ENCODE data around the gene CACNG8.
"Not testable (repeated sequence)": the region's sequence is repeated elsewhere in the genome, so short reads cannot be mapped to it uniquely, and the experiment has no call there.

The CACNG8 gene

DNA sequence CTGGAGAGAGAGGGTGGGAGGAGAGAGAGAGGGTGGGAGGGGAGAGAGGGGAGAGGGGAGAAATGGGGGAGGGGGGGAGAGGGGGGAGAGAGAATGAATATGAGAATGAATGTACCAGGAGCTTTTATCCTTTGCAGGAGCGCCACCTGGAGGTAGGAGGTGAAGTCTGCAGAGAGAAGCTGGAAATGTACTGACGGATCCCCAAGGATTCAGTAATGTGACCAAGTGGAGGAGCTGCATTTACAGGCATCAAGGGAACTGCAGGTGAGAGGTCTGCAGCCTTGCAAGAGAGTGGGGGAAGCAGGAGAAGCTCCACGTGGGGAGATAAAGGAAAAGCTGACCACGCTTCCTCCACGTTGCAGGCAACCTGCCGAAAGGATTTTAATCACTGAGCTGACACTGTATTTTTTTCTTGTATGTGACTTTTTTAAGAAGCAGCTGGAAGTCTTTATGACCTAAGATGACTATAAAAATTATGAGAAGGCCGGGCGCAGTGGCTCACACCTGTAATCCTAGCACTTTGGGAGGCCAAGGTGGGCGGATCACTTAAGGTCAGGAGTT lies 67.3 kb downstream of the CACNG8 start:
- Histone ChIP-seq H3K4me1 (no peaks in the 10 kb centered on the region), H3K79me2 (no peaks in the 10 kb centered on the region), H3K27me3 (ENCODE audit: control insufficient read depth, insufficient read depth, low read length) (no peaks in the 10 kb centered on the region), H3K4me2 (ENCODE audit: low read length) (no peak overlapping the region), H3K36me3 (ENCODE audit: control insufficient read depth, insufficient read depth, low read length) (no peaks in the 10 kb centered on the region), H3K9me3 (ENCODE audit: control insufficient read depth, low read length) (no peaks in the 10 kb centered on the region), H3K4me3 (ENCODE audit: low read depth, low read length) (no peak overlapping the region), H3K9ac (no peak overlapping the region), H3K27ac (no peak overlapping the region), H2AFZ (no peak overlapping the region)
- TF ChIP-seq, protein P1, sequence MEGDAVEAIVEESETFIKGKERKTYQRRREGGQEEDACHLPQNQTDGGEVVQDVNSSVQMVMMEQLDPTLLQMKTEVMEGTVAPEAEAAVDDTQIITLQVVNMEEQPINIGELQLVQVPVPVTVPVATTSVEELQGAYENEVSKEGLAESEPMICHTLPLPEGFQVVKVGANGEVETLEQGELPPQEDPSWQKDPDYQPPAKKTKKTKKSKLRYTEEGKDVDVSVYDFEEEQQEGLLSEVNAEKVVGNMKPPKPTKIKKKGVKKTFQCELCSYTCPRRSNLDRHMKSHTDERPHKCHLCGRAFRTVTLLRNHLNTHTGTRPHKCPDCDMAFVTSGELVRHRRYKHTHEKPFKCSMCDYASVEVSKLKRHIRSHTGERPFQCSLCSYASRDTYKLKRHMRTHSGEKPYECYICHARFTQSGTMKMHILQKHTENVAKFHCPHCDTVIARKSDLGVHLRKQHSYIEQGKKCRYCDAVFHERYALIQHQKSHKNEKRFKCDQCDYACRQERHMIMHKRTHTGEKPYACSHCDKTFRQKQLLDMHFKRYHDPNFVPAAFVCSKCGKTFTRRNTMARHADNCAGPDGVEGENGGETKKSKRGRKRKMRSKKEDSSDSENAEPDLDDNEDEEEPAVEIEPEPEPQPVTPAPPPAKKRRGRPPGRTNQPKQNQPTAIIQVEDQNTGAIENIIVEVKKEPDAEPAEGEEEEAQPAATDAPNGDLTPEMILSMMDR (IDR thresholded peaks at IDR 0.05): peak; percentile 49

DNA sequence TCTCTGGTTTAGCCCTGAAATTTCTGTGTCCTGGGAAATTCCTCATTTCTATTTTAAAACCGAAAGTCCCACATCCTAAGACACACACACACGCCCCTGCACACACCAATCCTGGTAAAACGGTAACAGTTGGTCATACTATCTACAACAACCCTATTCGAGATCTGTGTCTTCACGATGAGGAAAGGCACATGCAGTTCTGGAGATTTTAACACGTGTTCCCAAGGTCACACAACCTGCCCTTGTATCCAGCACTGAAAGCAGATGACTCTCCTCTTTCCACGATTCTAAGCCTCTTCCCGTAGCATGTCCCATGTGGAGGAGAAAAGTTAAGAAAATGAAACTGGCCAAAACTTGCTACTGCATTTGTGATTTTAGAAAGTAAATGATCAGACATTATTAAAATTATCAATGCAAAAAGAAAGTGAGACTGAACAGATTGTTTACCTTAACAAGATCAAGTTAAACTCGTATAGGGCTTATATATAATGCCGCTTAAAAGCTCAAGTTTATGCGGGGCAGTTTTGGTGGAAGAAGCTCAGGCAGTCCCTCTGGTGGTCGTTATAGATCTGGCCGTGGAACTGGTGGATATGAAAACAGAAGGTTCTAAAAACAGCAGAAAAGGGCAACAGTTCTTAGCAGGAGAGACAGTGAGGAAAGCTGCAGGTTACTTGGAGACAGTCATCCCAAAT lies 68.3 kb downstream of the CACNG8 start:
- no peaks in the 10 kb centered on the region for H3K4me1 ChIP-seq
- peak overlapping the region; percentile 47 for H2AFZ ChIP-seq
- H3K36me3 ChIP-seq (ENCODE audit: control insufficient read depth, insufficient read depth, low read length): no peaks in the 10 kb centered on the region
- TF ChIP-seq, protein P1 (IDR thresholded peaks at IDR 0.05): peak; percentile 12
- no peaks in the 10 kb centered on the region for H3K79me2 ChIP-seq
- H3K4me2 ChIP-seq (ENCODE audit: low read length): no peak overlapping the region
- H3K27me3 ChIP-seq (ENCODE audit: control insufficient read depth, insufficient read depth, low read length): no peaks in the 10 kb centered on the region
- H3K4me3 ChIP-seq (ENCODE audit: low read depth, low read length): no peak overlapping the region
- no peaks in the 10 kb centered on the region for H3K9me3 ChIP-seq (ENCODE audit: control insufficient read depth, low read length)
- H3K27ac ChIP-seq: no peak overlapping the region
- no peak overlapping the region for H3K9ac ChIP-seq

DNA sequence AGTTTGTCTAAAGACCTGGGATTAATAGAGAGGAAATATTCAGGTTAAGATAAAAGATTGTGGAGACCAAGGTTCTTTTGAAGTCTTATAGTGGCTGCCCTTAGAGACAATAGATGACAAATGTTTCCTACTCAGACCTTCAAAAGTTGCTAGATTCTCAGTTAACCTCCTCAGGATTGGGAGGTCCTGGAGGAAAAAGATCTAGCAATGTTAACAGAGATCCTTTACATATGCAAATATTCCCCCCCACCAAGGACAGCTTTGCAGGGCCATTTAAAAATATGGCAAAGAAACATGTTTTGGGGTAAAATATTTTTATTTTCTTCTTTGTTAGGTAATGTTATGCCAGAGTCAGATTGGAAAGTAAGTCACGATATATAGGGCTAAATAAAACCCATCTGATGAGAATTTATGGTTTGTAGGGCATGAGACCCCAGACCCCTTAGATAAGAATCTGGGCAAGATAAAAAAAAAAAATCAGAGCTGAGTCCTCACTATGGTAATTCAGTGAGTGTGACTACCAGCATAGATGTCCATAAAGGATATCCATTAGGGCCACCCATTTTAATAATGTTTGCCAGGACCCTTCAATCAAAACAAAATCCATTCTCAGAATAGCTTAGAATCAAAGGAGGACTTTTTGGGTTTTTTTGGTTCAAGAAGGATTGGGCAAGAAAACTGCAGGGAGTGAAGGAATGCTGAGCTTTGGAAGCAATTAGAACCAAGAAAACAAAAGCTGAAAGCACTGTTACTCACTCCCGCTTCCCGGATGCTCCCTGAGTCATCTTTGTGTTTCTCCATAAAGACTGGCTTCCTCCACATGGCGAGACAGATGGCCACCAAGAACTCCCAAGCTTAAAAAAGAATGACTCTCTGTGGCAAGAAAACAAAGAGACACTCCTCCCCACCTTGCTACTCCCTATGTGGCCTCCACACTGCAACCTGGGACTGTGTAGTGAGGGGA lies 72.8 kb downstream of the CACNG8 start:
- TF ChIP-seq, protein P1 (IDR thresholded peaks at IDR 0.05): no peak
- Histone ChIP-seq H2AFZ (no peak overlapping the region), H3K27ac (no peak overlapping the region), H3K79me2 (no peaks in the 10 kb centered on the region), H3K27me3 (ENCODE audit: control insufficient read depth, insufficient read depth, low read length) (no peaks in the 10 kb centered on the region), H3K9me3 (ENCODE audit: control insufficient read depth, low read length) (no peaks in the 10 kb centered on the region), H3K4me2 (ENCODE audit: low read length) (no peak overlapping the region), H3K4me3 (ENCODE audit: low read depth, low read length) (no peak overlapping the region), H3K4me1 (no peaks in the 10 kb centered on the region), H3K9ac (no peak overlapping the region), H3K36me3 (ENCODE audit: control insufficient read depth, insufficient read depth, low read length) (no peaks in the 10 kb centered on the region)

DNA sequence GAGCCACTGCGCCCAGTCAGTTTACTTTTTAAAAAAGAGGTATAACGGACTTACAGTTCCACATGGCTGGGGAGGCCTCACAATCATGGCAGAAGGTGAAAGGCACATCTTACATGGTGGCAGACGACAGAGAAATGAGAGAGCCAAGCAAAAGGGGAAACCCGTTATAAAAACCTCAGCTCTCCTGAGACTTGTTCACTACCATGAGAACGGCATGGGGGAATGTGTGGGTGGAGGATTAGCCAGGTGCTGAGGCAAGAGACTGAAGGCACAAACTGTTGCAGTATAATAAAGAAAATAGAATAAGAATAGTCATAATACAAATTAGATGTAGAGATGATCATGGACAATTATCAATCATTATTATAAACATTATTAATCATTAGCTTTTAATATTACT lies 73.8 kb downstream of the CACNG8 start:
- not testable (repeated sequence) for H3K27me3 ChIP-seq (ENCODE audit: control insufficient read depth, insufficient read depth, low read length); H3K36me3 ChIP-seq (ENCODE audit: control insufficient read depth, insufficient read depth, low read length); H3K4me2 ChIP-seq (ENCODE audit: low read length); H3K27ac ChIP-seq; H3K79me2 ChIP-seq; H3K9ac ChIP-seq; H3K4me1 ChIP-seq; H3K4me3 ChIP-seq (ENCODE audit: low read depth, low read length); H3K9me3 ChIP-seq (ENCODE audit: control insufficient read depth, low read length); H2AFZ ChIP-seq
